GM12878 (cell line): ENCODE data around the gene NCAM1. TPM values are rescaled to one million over a fixed set of nuclear protein-coding genes. Genes with fewer than 3 reads are reported as not detected.

Experiments used
- ATAC-seq: fragments of 200-7000 bp; cut with Tn5 transposase; 3 replicates; pipeline ENCODE4 v1.9.1; 2020; ENCODE audit warnings: mild to moderate bottlenecking, moderate library complexity
- BruUV-seq: library from RNA; stranded (reverse); fragments of 400-500 nt; replicated peaks from 2 replicates; lab custom pipeline; 2021; lab: Mats Ljungman, UMichigan
- CTCF ChIA-PET: fragments of 300-600 bp; sonication (Branson Sonifier 250); formaldehyde crosslinking; extraction: SDS; loops from one replicate; lab custom pipeline; 2021; ENCODE audit warnings: inconsistent platforms; lab: Yijun Ruan, JAX
- POLR2A ChIA-PET: fragments of 350-600 bp; formaldehyde crosslinking; extraction: SDS; loops from one replicate; lab custom pipeline; 2021; ENCODE audit warnings: inconsistent platforms; lab: Charles Lee
- RAD21 ChIA-PET: fragments of 300-600 bp; sonication (Branson Sonifier 250); formaldehyde crosslinking; loops from one replicate; lab custom pipeline; 2023; ENCODE audit warnings: antibody characterized with exemption; ENCODE audit not compliant: unreplicated experiment; lab: Charles Lee
- SMC1A ChIA-PET: fragments of 300-600 bp; sonication (Branson Sonifier 250); formaldehyde crosslinking; loops from one replicate; lab custom pipeline; 2023; ENCODE audit not compliant: unreplicated experiment, uncharacterized antibody; lab: Charles Lee
- DNase-seq: peaks from one replicate; pipeline ENCODE4 v3.0.0-alpha.2; 2011; ENCODE audit warnings: low read depth, low spot score
- FAIRE-seq: peaks from 3 replicates; lab custom pipeline; 2011; peaks lifted over from hg19 to GRCh38; lab: Jason Lieb, UNC
- H2AFZ ChIP-seq: 2 replicates; pipeline ENCODE4 v1.6.0; 2011; ENCODE audit warnings: low read depth, low read length, control low read depth; ENCODE audit not compliant: control insufficient read depth
- H3K27ac ChIP-seq: 2 replicates; pipeline ENCODE4 v1.5.1; 2011; ENCODE audit warnings: control low read depth; ENCODE audit not compliant: control insufficient read depth, insufficient read depth
- H3K27me3 ChIP-seq, 2 experiments: replicated peaks in 1 of 2; 2 replicates each; pipeline versions ENCODE4 v1.6.0 to v1.6.1; 2011; ENCODE audit warnings: low read length in 1 of 2; ENCODE audit not compliant: control insufficient read depth in 2 of 2, insufficient read depth in 2 of 2
- H3K36me3 ChIP-seq, 2 experiments: 2 replicates each; pipeline ENCODE4 v1.5.1; 2011; ENCODE audit warnings: low read length in 1 of 2; ENCODE audit not compliant: control insufficient read depth in 2 of 2, insufficient read depth in 2 of 2
- H3K4me1 ChIP-seq: 2 replicates; pipeline ENCODE4 v1.6.1; 2011; ENCODE audit warnings: mild to moderate bottlenecking, low read length, moderate library complexity, mixed read lengths; ENCODE audit not compliant: control insufficient read depth, insufficient read depth
- H3K4me2 ChIP-seq: 2 replicates; pipeline ENCODE4 v1.6.0; 2011; ENCODE audit warnings: control low read depth; ENCODE audit not compliant: control insufficient read depth, insufficient read depth
- H3K4me3 ChIP-seq: fragments of 200-600 bp; sonication (generic); 2 replicates; pipeline ENCODE4 v1.5.1; 2016
- H3K79me2 ChIP-seq: 2 replicates; pipeline ENCODE4 v1.6.0; 2011; ENCODE audit warnings: low read length; ENCODE audit not compliant: control insufficient read depth, insufficient read depth
- H3K9ac ChIP-seq: 2 replicates; pipeline ENCODE4 v1.8.0; 2011; ENCODE audit warnings: low read length, control low read depth, mixed read lengths; ENCODE audit not compliant: control insufficient read depth, insufficient read depth
- H3K9me3 ChIP-seq: replicated peaks from 3 replicates; pipeline ENCODE4 v1.5.1; 2011; ENCODE audit warnings: mild to moderate bottlenecking, low read length; ENCODE audit not compliant: control insufficient read depth, insufficient read depth
- H4K20me1 ChIP-seq: 2 replicates; pipeline ENCODE4 v1.6.0; 2011; ENCODE audit not compliant: control insufficient read depth, insufficient read depth
- CHD4 ChIP-seq: fragments of 200-600 bp; sonication (generic); IDR thresholded peaks from 2 replicates; pipeline ENCODE4 v1.6.1; 2016; ENCODE audit warnings: mild to moderate bottlenecking
- E4F1 ChIP-seq: fragments of 450-650 bp; IDR thresholded peaks from 2 replicates; pipeline ENCODE4 v1.6.1; 2018; ENCODE audit warnings: borderline replicate concordance, mild to moderate bottlenecking; ENCODE audit not compliant: partially characterized antibody
- KAT2A ChIP-seq: conservative IDR thresholded peaks from 2 replicates; pipeline ENCODE4 v1.6.1; 2011; ENCODE audit warnings: low read depth, low read length; ENCODE audit not compliant: control insufficient read depth
- MYB ChIP-seq: fragments of 150-350 bp; IDR thresholded peaks from 2 replicates; pipeline ENCODE4 v1.6.1; 2014; ENCODE audit warnings: mild to moderate bottlenecking, low read depth, low read length, borderline replicate concordance
- NFIC ChIP-seq: IDR thresholded peaks from 2 replicates; pipeline ENCODE4 v1.6.1; 2012; ENCODE audit warnings: low read depth, mild to moderate bottlenecking, inconsistent platforms, low read length, moderate library complexity
- PBX3 ChIP-seq: IDR thresholded peaks from 2 replicates; pipeline ENCODE4 v1.6.1; 2011; ENCODE audit warnings: mild to moderate bottlenecking, low read depth, low read length, moderate library complexity; ENCODE audit not compliant: insufficient replicate concordance
- YY1 ChIP-seq: IDR thresholded peaks from 2 replicates; pipeline ENCODE4 v1.6.1; 2011; ENCODE audit warnings: low read depth, mild to moderate bottlenecking, low read length
- WGBS: methylation state at CpG from one replicate; pipeline ENCODE4 v1.1.6; 2016; ENCODE audit warnings: low lambda C conversion rate; ENCODE audit not compliant: insufficient replicate concordance, insufficient coverage; ENCODE audit errors: missing lambda C conversion rate; 5-methylcytosine and 5-hydroxymethylcytosine counted together
- in situ Hi-C: fragments of 300-500 bp; cut with MboI; formaldehyde crosslinking; loops from 9 replicates; pipeline ENCODE4 v1.14.3; 2018; ENCODE audit warnings: mixed read lengths
- intact Hi-C: fragments of 100-400 bp; cut with micrococcal nuclease; formaldehyde crosslinking; loops from one replicate; pipeline ENCODE4 v1.14.2; 2022; ENCODE audit not compliant: unreplicated experiment
- polyA plus RNA-seq, 11 experiments: library from polyadenylated mRNA; depleted of rRNA in 4 of 11; unstranded in 6 of 11; stranded (reverse) in 5 of 11; fragments of >200 nt; fragmentation: Nextera tagmentation in 4 of 11; fragmentation: Illumina TruSeq in 1 of 11; extraction: Ambion mirVana in 4 of 11; extraction: Trizol in 1 of 11; gene quantifications; 1 replicate in 1 of 11; 2 replicates in 10 of 11; pipeline versions ENCODE4 v1.2.1 to v1.2.3, GENCODE V29; 2011 to 2016; ENCODE audit warnings: inconsistent platforms in 2 of 11, missing spikeins in 2 of 11, low read depth in 1 of 11
- total RNA-seq, 4 experiments: library from RNA; depleted of rRNA in 3 of 4; stranded (reverse); fragments of >200 nt in 3 of 4; fragmentation: Illumina TruSeq in 1 of 4; extraction: Trizol in 1 of 4; gene quantifications; 2 replicates each; pipeline versions ENCODE4 v1.2.1 to v1.2.3, GENCODE V29; 2013 to 2021

NCAM1 gene
- total and polyA plus RNA-seq, 10 of the 15 experiments (the other 5 are each of a cell fraction or from before 2014, with no cell fraction given): 0.10 to 0.23 (median 0.11) TPM; not detected in 7

DNA sequence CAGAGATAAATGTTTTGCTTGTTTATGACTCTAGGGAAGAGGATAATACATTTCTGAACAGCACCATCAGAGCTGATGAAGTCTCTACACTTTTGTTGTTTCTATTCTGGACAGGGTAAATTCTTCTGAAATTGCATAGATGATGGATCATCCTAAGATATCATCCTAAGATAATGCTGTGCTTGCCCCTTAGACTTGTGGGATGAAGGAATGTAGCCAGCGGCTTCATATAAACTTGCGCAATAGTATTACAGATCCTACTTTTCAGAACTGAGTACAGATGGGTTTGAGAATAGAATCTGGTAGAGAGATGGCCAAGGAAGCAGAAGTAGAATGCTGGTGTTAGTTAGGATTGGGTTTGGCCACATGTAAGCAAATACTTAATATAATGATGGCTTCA, 61.0 kb downstream of the NCAM1 start:
- Histone ChIP-seq H2AFZ (no peak overlapping the region), H3K79me2 (no peaks in the 10 kb centered on the region), H3K4me2 (no peak overlapping the region), H3K4me1 (no peaks in the 10 kb centered on the region), H3K9me3 (no peaks in the 10 kb centered on the region), H3K27ac (no peak overlapping the region), H3K36me3 (no peaks in the 10 kb centered on the region), H3K9ac (no peak overlapping the region), H4K20me1 (no peaks in the 10 kb centered on the region), H3K4me3 (no peak overlapping the region), H3K27me3 (peaks cover 2 to 5% of the 10 kb centered on the region in 2 experiments; a peak in 3 of 4 replicates)
- in situ Hi-C loops (no loop called here), intact Hi-C loops (no loop called here)
- ChIA-PET POLR2A (no interaction called here), RAD21 (no interaction called here), CTCF (no interaction called here), SMC1A (no interaction called here)
- no peak for ATAC-seq
- no peak for DNase-seq
- FAIRE-seq: no peak
- BruUV-seq: no TSS peak
- 53% methylated on average over 2 of the region's 2 CpGs for WGBS
- TF ChIP-seq YY1 (no peak), CHD4 (no peak), PBX3 (no peak), KAT2A (no peak), E4F1 (no peak), MYB (no peak), NFIC (no peak)
